ENCODE measurements around the gene OR4E2.

DNA sequence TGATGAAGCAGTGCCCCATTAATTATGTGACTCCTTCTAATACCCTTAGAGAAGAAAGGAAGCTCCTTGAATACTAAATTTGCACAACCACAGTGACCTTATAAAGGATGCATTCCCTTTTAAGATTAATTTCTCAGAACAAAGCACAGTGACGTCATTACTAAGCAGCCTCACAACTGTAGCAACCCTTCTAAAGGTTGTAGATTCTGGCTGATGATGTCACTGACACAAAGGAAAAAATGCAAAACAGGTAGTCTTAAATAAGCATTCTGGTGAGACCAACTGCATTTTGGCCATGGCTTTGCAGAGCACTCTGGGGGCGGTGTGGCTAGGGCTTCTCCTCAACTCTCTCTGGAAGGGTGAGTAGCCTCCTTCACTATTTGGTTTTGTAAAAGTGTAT, 58.4 kb downstream of the OR4E2 start:
- TF ChIP-seq, protein P1, sequence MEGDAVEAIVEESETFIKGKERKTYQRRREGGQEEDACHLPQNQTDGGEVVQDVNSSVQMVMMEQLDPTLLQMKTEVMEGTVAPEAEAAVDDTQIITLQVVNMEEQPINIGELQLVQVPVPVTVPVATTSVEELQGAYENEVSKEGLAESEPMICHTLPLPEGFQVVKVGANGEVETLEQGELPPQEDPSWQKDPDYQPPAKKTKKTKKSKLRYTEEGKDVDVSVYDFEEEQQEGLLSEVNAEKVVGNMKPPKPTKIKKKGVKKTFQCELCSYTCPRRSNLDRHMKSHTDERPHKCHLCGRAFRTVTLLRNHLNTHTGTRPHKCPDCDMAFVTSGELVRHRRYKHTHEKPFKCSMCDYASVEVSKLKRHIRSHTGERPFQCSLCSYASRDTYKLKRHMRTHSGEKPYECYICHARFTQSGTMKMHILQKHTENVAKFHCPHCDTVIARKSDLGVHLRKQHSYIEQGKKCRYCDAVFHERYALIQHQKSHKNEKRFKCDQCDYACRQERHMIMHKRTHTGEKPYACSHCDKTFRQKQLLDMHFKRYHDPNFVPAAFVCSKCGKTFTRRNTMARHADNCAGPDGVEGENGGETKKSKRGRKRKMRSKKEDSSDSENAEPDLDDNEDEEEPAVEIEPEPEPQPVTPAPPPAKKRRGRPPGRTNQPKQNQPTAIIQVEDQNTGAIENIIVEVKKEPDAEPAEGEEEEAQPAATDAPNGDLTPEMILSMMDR (conservative IDR thresholded peaks at IDR 0.05; ENCODE audit: low read length) = no peak
- TF ChIP-seq EZH2phosphoT487 (IDR thresholded peaks at IDR 0.05; ENCODE audit: borderline replicate concordance, low read depth, low read length) = no peak
